Neural progenitor cell (in vitro differentiated cells): ENCODE data around the gene ITPR3. TPM values are rescaled to one million over a fixed set of nuclear protein-coding genes. Genes with fewer than 3 reads are reported as not detected.

Experiments
- DNase-seq: peaks from one replicate; pipeline ENCODE4 v3.0.0-alpha.2; 2016; ENCODE audit warnings: low spot score
- H2AFZ ChIP-seq: fragments of 200-600 bp; sonication (generic); replicated peaks from 2 replicates; pipeline ENCODE4 v1.6.1; 2016; ENCODE audit warnings: antibody characterized with exemption
- H3F3A ChIP-seq: fragments of 200-600 bp; sonication (generic); 2 replicates; pipeline ENCODE4 v1.6.1; 2016; ENCODE audit warnings: antibody characterized with exemption, low read depth
- H3K27ac ChIP-seq: fragments of 200-600 bp; sonication (generic); 2 replicates; pipeline ENCODE4 v1.5.1; 2016; ENCODE audit warnings: mild to moderate bottlenecking
- H3K27me3 ChIP-seq: fragments of 200-600 bp; sonication (generic); 2 replicates; pipeline ENCODE4 v1.6.1; 2016; ENCODE audit warnings: mild to moderate bottlenecking, moderate library complexity
- H3K36me3 ChIP-seq: fragments of 200-600 bp; sonication (generic); 2 replicates; pipeline ENCODE4 v1.5.1; 2016
- H3K4me1 ChIP-seq: fragments of 200-600 bp; sonication (generic); 2 replicates; pipeline ENCODE4 v1.6.1; 2016; ENCODE audit warnings: mixed run types
- H3K4me2 ChIP-seq: fragments of 200-600 bp; sonication (generic); 2 replicates; pipeline ENCODE4 v1.6.1; 2016
- H3K4me3 ChIP-seq: fragments of 200-600 bp; sonication (generic); 2 replicates; pipeline ENCODE4 v1.5.1; 2016
- H3K79me2 ChIP-seq: fragments of 200-600 bp; sonication (generic); 2 replicates; pipeline ENCODE4 v1.6.1; 2016; ENCODE audit warnings: low read depth
- H3K9ac ChIP-seq: fragments of 200-600 bp; sonication (generic); 2 replicates; pipeline ENCODE4 v1.6.1; 2016
- H3K9me3 ChIP-seq: fragments of 200-600 bp; sonication (generic); 2 replicates; pipeline ENCODE4 v1.5.1; 2016; ENCODE audit warnings: low read depth
- H4K20me1 ChIP-seq: fragments of 200-600 bp; sonication (generic); 2 replicates; pipeline ENCODE4 v1.6.1; 2016; ENCODE audit warnings: low read depth
- H3K27ac Mint-ChIP-seq: 3 replicates; pipeline ENCODE4 v1.8.0; 2021; ENCODE audit warnings: mixed read lengths
- H3K27me3 Mint-ChIP-seq: 2 replicates; pipeline ENCODE4 v1.8.0; 2022; ENCODE audit warnings: low read depth, mild to moderate bottlenecking, inconsistent platforms, moderate library complexity, mixed read lengths; ENCODE audit not compliant: insufficient read depth
- H3K36me3 Mint-ChIP-seq: 3 replicates; pipeline ENCODE4 v1.8.0; 2021; ENCODE audit warnings: mixed read lengths
- H3K4me1 Mint-ChIP-seq: 3 replicates; pipeline ENCODE4 v1.8.0; 2021; ENCODE audit warnings: mixed read lengths
- H3K4me3 Mint-ChIP-seq: 3 replicates; pipeline ENCODE4 v1.8.0; 2021; ENCODE audit warnings: mild to moderate bottlenecking, moderate library complexity, mixed read lengths
- H3K9me3 Mint-ChIP-seq: 3 replicates; pipeline ENCODE4 v1.8.0; 2020; ENCODE audit warnings: mixed read lengths
- CTCF ChIP-seq: fragments of 200-600 bp; sonication (generic); IDR thresholded peaks from 2 replicates; pipeline ENCODE4 v1.5.1; 2017; ENCODE audit warnings: antibody characterized with exemption, mild to moderate bottlenecking
- EZH2 ChIP-seq: fragments of 200-600 bp; sonication (generic); IDR thresholded peaks from 2 replicates; pipeline ENCODE4 v1.6.1; 2017; ENCODE audit warnings: antibody characterized with exemption, mild to moderate bottlenecking, moderate library complexity
- EZH2phosphoT487 ChIP-seq: fragments of 200-600 bp; sonication (generic); IDR thresholded peaks from 2 replicates; pipeline ENCODE4 v1.6.1; 2017; ENCODE audit warnings: antibody characterized with exemption
- total RNA-seq: library from RNA; depleted of rRNA; stranded (reverse); fragments of >200 nt; gene quantifications from 2 replicates; pipeline ENCODE4 v1.2.3, GENCODE V29; 2015; ENCODE audit warnings: low replicate concordance

The ITPR3 gene
- total RNA-seq, 1 donor from 2014 or later, result 1.5 TPM

DNA sequence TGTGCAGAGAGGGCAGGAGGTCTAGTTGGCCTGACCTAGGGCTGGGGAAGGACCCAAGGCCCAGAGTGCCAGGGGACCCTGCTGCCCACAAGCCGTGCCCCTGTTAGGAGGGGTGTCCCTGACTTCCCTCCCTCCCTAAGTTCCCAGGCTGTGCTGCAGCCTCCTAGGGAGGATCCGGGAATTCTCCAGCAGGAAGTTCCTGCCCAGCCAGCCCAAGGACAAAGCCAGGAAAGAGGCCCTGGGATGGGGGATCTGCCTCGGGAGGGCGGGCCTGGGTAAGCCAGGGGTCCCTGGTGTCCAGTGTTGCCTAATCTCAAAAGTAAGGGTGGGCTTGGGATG is 31.8 kb upstream of the ITPR3 start:
- Mint-ChIP-seq H3K4me3 (no peak overlapping the region), H3K36me3 (no peaks in the 10 kb centered on the region), H3K27ac (no peak overlapping the region), H3K27me3 (peaks cover 11% of the 10 kb centered on the region), H3K9me3 (no peaks in the 10 kb centered on the region), H3K4me1 (peaks cover 17% of the 10 kb centered on the region)
- H3F3A ChIP-seq, result no peaks in the 10 kb centered on the region
- no peaks in the 10 kb centered on the region for H3K79me2 ChIP-seq
- H3K27me3 ChIP-seq, result peaks cover 17% of the 10 kb centered on the region
- H3K4me1 ChIP-seq, result no peaks in the 10 kb centered on the region
- no peak overlapping the region for H3K4me3 ChIP-seq
- no peaks in the 10 kb centered on the region for H3K9me3 ChIP-seq
- no peaks in the 10 kb centered on the region for H4K20me1 ChIP-seq
- H3K27ac ChIP-seq, result no peak overlapping the region
- H3K4me2 ChIP-seq, result no peak overlapping the region
- no peak overlapping the region for H3K9ac ChIP-seq
- no peak for DNase-seq
- H2AFZ ChIP-seq, result no peak overlapping the region
- no peak for TF ChIP-seq CTCF
- no peaks in the 10 kb centered on the region for H3K36me3 ChIP-seq

- Histone ChIP-seq H3F3A (peaks cover 3% of the 10 kb centered on the region), H3K9ac (no peak overlapping the region), H3K36me3 (no peaks in the 10 kb centered on the region), H3K27ac (no peak overlapping the region), H4K20me1 (no peaks in the 10 kb centered on the region), H3K9me3 (no peaks in the 10 kb centered on the region), H2AFZ (no peak overlapping the region), H3K4me1 (peaks cover 3% of the 10 kb centered on the region), H3K79me2 (no peaks in the 10 kb centered on the region), H3K4me2 (no peak overlapping the region), H3K27me3 (peaks cover 17% of the 10 kb centered on the region), H3K4me3 (no peak overlapping the region)
- DNase-seq, result peak; percentile 85
- Mint-ChIP-seq H3K9me3 (no peaks in the 10 kb centered on the region), H3K4me3 (no peak overlapping the region), H3K27ac (no peak overlapping the region), H3K4me1 (peaks cover 17% of the 10 kb centered on the region), H3K36me3 (no peaks in the 10 kb centered on the region), H3K27me3 (peaks cover 9% of the 10 kb centered on the region)
- TF ChIP-seq EZH2phosphoT487 (no peak), EZH2 (no peak), CTCF (peak; percentile 84)
Measured at GRCh38 chr6:33589731-33590530, 31.2 kb upstream of the ITPR3 start.

DNA sequence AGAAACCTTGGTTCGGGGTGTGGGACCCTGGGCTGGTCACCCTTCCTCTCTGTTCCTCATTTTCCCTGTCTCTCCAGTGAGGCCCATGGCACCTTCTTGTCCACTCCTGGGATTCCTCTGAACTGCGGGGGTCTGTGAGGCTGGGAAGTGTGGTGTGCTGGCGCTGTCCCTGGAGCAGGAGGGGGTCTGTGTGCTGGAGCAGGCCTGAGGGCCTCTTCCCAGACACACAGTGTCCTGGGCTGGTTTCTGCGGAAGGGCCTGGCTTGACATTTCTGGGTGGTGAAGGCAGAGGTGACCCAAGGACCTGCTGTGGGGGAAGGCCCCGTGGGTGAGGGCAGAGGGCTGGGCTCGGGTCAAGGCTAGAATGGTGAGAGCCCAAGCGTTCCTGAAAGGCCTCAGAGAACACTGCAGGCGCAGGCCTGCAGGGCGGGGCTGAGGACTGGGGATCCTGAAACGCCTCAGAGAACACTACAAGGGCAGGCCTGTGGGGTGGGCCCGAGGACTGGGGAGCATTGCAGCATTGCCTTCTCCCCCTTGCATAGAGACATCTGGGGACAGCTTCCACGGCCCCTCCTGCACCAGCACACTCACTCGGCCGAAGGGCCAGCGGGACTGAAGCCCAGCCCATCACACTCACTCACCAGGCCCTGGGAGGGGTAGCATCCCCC is 30.5 kb upstream of the ITPR3 start:
- Mint-ChIP-seq H3K9me3 (no peaks in the 10 kb centered on the region), H3K4me3 (no peak overlapping the region), H3K27me3 (peaks cover 7% of the 10 kb centered on the region), H3K36me3 (no peaks in the 10 kb centered on the region), H3K27ac (peak overlapping the region; percentile 39), H3K4me1 (peaks cover 17% of the 10 kb centered on the region)
- no peaks in the 10 kb centered on the region for H3K79me2 ChIP-seq
- peaks cover 7% of the 10 kb centered on the region for H3K4me1 ChIP-seq
- no peak overlapping the region for H3K4me2 ChIP-seq
- H3K27me3 ChIP-seq, result peaks cover 17% of the 10 kb centered on the region
- no peaks in the 10 kb centered on the region for H3K9me3 ChIP-seq
- H3F3A ChIP-seq, result peaks cover 5% of the 10 kb centered on the region
- no peaks in the 10 kb centered on the region for H4K20me1 ChIP-seq
- no peak overlapping the region for H3K4me3 ChIP-seq
- no peak overlapping the region for H2AFZ ChIP-seq
- no peaks in the 10 kb centered on the region for H3K36me3 ChIP-seq
- TF ChIP-seq CTCF (no peak), EZH2 (no peak), EZH2phosphoT487 (no peak)
- DNase-seq, result no peak
- no peak overlapping the region for H3K27ac ChIP-seq
- no peak overlapping the region for H3K9ac ChIP-seq
